CD4-positive, alpha-beta T cell treated with Interleukin-12 subunit alpha and Interleukin-12 subunit beta, for 1 hour (primary cell): ENCODE results near the gene DNAH9.
"Not testable (repeated sequence)": the region's sequence is repeated elsewhere in the genome, so short reads cannot be mapped to it uniquely, and the experiment has no call there.

Source experiments
- DNase-seq: peaks from one replicate; pipeline ENCODE4 v3.0.0-alpha.2; 2020

DNAH9 gene

DNA sequence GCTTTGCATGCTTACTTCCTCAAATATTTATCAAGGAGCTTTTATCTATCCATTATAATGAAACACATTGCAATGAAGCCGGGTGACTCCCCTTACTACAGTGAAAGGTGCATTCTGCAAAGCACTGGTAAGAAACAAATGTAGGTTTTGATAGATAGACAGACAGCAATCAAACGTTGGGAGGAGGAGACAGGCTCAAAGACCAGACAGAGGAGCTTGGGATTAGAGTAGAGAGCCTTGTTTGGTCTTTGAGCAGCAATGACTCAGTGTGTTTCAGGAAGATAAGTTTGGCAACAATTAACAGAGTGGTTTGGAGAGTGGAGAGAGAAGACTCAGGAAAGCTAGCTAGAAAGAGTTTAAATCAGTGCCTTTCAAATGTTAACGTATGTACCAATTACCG lies 330.2 kb downstream of the DNAH9 start:
- no peak for DNase-seq

DNA sequence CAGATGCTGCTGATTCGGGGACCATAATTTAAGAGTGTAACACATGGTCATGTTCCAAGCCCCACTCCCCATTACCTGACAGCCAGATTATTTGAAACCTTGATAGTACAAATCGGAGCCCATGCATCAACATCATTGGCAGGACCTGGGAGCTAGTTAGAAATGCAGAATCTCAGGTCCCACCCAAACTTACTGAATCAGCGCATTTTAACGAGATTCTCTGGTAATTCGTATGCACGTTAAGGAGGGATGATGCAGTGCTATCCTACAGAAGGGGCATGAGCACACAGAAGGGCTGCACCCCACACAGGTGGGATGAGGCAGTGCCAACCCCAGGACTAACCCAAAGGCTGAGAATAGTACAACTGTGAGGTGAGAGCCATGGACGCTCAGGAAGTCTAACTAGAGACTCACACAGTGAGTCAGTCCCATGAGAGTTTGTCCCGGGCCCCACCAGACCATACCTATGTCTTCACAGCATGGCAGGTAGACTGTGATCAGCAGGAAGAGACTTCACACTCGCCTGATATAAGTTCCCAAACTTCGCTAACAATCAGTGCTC lies 334.1 kb downstream of the DNAH9 start:
- DNase-seq = no peak

DNA sequence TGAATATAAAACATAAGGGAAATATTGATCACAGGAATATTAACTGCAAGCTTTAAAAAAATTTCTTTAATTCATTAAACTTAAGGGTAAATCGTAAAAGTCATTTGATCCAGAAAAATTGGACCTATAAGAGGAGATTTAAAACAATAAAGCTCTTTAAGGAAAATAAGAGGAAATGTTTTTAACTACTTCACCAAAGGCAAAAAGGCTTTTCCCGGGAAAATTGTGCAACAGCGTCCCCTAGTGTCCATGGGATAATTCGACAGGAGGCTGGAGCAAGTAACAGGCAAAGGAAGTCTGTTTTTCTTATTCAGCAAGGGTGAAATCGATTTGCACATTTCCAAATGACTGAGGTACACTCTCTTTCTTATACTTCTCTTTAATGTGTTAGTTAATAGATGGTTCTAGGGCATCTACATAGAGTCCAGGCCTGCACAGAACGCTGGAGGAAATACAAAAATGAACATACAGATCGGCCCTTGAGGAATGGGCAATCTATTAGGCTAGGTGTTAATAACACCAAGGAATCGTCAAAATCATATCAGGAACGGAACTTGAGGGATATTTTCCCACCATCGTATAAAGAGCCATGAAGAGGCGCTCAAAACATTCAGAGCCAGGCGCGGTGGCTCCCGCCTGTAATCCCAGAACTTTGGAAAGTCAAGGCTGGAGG lies 337.6 kb downstream of the DNAH9 start:
- DNase-seq = no peak

DNA sequence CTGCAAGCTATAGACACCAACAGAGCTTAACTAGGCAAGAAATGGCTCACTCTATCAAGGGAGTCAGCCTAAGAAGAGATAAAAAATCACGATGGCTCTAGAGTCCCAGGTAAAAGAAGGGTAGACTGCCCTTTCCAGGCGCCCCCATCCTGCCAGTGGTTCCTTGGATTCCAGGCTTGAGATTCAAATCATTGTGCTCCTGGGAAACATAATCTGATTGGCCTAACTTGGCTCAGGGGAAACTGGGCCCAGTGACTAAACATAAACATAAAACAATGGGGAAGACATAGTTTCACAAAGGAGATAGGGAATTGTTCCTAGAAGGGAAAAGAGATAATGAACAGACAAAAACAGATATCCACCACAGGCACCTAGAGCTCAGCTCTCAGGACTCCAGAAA lies 342.6 kb downstream of the DNAH9 start:
- no peak for DNase-seq

DNA sequence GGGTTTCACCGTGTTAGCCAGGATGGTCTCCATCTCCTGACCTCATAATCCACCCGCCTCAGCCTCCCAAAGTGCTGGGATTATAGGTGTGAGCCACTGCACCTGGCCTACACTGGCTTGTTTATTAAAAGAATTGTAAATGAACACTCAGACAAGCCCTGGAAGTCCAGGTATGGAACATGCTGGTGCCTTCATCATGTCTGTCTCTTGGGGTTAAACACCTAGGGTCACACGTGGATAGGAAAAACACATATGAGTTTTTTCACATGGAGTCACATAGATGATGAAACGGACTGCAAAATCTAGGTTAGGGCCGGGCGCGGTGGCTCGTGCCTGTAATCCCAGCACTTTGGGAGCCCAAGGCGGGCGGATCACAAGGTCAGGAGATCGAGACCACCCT lies 344.8 kb downstream of the DNAH9 start:
- not testable (repeated sequence) for DNase-seq

DNA sequence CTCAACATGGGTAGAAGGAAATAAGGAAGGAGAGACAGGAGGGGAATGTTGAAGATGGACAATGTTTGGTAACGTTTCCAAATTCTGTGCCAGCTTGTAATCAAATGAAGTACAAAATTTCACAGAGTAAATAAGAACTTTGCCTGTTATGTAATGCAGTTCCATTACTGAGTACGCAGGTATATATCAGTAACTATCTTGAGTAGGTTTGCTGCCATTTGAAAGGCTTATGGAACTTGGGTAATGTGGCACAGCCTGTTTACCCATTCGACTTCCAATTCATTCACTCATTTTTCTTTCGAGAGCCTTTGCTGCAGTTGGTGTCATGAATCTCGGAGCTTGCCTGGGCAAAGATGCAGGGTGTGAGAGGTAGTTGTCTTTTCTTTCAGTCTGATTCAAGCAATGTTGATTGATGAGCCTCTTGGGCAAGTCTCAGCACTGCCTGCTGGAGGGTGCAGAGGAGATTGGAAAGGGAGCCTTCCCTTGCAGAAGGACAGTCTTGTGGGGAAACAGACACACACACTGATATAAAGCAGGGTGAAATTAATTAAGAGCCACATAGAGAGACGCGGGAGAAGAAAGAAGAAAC lies 345.6 kb downstream of the DNAH9 start:
- DNase-seq = no peak

DNA sequence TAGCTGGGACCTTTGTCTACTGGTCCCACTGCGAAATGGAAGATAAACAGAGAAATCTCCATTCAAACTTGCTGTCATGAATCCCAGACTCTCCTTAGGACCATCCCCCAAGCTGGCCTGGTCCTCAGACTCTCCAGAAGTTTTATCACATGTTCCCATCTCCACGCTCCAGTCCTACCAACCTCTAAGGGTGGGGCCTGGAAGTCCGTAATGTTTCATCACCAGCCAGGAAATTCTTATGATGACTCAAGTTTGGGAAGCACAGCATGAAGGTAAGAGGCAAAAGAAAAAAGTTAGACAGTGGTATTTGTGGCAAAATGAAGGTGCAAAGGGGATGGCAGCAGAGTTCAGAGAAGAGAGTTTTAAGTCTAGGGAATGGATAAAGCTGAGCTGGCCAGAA lies 346.3 kb downstream of the DNAH9 start:
- no peak for DNase-seq

DNA sequence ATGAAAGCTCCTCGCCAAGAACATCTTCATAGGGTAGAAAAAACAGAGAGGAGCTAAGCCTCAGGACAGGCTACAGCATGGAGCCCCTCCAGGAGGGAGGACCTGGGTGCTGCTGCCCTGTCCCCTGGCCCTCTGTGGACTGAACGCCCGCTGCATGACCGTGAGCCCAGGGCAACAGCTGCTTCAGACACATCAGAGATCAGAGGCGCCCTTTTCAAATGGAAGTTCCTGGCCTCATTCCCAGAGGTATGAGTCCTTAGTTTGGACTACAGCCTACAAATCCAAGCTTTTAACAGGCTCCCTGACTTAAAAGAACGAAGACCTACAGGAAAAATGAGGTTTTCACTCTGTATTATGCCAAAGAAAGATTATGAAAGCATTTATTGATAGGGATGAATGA lies 350.5 kb downstream of the DNAH9 start:
- DNase-seq = no peak

DNA sequence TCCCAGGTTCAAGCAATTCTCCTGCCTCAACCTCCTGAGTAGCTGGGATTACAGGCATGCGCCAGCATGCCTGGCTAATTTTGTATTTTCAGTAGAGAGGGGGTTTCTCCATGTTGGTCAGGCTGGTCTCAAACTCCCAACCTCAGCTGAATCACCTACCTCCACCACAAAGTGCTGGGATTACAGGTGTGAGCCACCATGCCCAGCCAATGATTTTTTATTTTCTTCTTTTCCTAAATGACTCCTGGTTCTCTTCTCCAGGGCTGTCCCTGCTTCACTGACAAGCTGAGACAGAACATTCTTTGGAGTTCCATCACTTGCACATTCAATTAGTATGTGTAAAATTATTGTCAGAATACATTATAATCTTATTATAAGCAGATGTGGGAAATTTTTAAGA lies 351.3 kb downstream of the DNAH9 start:
- not testable (repeated sequence) for DNase-seq

DNA sequence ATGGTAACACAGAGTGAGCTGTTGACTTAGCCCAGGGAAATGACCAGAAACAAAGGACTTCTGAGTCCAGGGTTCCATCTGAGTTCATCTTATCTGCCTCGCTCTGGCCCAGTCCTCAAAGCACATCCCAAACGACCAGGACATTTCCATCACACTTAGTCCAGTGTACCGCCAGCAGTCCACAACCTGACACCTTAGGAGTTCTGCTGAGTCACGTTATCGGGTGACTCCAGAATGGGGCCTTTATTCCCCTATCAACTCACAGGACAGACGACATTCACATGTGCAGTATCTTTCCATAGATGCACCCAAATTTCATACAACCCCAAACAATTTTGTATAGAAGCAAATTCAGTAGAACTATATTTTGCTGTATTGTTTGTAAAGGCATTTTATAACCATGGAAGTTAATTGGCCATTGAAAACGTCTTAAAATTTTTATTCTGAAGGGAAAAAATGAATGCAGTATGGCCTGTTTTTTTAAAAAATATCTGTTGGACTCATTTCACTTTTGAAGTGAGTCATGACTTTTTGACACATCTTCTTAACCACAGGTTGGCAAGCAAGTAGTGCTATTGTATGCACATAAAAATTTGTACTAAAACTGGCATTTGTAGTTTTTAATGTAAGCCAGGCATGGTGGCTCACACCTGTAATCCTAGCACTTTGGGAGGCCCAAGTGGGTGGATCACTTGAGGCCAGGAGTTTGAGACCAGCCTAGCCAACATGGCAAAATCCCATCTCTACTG lies 352.7 kb downstream of the DNAH9 start:
- no peak for DNase-seq

DNA sequence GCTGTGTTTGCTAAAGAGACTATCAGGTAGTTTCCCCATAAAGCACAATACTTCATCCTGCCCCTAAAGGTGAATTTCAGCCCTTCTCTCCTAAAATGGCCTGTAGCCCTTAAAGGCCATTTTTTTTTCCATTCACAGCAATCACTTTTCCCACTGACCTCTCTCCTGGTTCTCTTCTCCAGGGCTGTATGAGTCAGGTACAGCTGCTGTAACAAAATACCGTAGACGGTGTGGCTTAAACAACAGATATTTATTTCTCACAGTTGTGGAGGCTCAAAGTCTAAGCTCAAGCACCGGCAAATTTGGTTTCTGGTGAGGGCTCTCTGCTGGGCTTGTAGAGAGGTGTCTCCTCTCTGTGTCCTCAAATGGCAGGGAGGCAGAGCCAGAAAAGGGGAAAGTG lies 354.3 kb downstream of the DNAH9 start:
- DNase-seq = no peak

DNA sequence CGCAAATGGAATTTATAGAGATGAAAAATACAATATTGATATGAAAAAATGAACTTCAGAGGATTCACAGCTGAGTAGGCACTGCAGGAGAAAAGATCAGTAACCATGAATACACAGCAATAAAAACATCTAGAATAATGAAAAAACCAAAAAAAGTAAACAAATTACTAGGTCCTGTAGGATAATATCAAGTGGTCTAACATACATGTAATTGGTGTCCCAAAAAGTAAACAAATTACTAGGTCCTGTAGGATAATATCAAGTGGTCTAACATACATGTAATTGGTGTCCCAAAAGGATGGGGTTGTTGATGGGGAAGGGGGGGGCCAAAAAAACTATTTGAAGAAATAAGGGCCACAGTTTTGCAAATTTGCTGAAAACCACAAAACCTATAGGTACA lies 355.7 kb downstream of the DNAH9 start:
- DNase-seq = no peak

DNA sequence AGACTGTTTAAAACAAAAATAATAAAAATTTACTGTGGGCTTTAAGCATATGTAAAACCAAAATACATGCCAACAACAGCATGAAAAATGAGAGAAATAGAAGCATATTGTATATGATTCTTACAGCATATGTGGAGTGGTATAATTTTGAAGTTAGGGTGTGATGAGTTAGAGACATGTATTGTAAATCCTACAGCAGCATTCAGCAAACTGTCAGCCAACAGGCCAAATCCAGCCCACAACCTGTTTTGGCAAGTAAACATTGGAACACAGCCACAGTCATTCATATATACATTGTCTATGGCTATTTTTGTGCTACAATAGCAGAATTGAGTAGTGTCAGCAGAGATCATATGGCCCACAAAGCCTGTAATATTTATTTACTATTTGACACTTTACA lies 356.7 kb downstream of the DNAH9 start:
- no peak for DNase-seq

DNA sequence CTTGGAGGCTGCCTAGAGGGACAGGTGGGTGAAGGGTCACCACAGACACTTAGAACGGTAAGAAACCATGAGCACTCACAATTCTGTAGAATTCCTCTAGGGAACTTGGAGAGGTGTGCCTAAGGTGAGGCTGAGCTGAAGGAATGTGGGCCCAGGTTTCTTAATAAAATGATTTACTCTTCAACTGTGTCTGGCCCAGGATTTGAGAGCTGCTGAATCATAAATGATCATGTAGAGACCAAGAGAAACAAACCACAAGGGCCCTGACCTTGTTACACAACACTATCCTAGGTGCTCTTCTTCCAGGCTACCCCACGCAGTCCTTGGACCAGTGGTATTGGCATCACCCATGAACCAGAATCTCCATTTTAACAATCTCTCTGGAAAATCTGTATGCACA lies 371.3 kb downstream of the DNAH9 start:
- DNase-seq = no peak

DNA sequence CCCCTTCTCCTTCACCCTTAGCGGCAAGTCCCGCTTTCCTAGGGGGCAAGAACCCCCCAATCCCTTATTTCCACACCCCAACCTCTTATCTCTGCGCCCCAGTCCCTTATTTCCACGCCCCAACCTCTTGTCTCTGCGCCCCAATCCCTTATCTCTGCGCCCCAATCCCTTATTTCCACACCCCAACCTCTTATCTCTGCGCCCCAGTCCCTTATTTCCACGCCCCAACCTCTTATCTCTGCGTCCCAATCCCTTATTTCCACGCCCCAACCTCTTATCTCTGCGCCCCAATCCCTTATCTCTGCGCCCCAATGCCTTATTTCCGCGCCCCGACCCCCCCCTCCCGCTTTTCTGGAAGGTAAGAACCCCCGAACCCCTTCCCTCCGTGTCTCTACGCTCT lies 374.5 kb downstream of the DNAH9 start:
- not testable (repeated sequence) for DNase-seq

DNA sequence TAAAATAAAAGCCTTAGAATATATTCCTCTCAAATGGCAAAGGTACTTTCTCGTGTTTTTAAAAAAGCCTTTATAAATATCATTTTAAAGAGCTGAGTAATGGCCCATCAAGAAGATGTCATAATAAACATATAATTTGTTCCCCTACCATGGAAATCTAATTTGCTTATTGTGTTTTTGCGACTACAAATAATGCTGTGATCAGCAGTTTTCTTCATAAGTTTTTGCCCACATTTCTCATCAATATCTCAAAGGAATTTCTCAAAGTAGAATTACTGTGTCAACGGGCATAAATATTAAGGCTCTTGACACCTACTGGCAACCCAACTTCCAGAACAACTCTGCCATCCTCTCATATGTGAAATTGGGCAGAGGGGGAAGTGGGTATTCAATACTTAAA lies 381.5 kb downstream of the DNAH9 start:
- DNase-seq = no peak

DNA sequence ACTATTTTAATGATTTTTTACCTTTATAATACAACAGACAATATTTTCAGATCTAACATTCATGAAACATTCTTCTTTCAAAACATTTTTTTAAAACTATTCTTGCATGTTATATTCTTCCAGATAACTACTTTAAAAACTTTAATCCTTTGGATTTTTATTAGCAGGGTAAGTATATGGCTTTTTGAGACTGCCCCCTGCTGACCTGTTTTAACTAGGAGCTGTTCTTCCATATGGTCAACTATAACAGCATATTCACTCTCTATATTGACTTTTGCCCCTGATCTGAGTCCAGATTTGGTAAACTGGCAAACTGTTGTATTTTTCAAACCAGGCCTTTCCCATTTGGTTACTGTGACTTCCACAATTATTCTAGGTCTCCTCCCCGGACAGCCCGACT lies 382.5 kb downstream of the DNAH9 start:
- no peak for DNase-seq

DNA sequence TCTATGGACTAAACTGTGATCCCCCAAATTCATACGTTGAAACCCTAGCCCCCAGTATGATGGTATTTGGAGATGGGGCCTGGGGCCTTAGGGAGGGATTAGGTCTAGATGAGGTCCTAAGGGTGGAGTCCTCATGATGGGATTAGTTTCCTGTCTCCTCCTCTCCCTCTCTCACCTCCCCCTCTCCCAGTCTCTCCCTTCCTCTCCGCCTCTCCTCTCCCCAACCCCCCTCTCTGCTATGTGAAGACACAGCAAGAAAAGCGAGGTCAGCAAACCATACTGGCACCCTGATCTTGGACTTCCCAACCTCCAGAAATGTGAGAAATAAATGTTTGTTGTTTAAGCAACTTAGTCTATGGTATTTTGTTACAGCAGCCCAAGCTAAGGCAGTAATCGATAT lies 383.6 kb downstream of the DNAH9 start:
- DNase-seq = no peak

DNA sequence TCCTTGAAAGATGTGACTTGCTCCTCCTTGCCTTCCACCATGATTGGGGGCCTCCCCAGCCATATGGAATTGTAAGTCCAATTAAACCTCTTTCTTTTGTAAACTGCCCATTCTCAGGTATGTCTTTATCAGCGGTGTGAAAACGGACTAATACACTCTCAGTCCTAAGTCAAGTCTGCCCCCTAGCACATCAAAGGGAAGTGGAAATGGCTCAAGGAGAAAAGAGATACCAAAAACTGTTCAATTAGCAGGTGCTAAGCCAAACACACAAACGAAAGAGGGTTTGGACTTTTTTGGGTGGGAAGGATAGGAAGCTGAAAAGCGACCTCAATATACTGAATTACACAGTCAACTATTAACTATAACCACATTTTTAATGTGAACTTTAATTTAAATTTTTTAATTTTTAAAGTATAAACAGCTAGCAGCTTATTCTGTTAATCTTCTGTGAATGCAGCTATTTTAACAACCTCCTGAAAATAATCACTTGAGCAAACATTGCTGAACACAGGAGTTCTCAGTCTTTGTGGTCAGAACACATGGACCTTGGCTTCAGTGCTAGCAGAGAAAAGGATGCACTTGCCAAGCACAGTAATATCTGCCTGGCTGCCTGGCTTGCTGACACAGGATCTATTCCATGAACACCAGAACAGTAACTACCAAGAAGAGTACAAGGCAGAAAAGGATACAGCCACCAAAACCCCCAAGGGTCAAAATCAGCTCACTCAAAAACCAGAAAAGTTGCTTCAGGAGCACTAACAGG lies 388.1 kb downstream of the DNAH9 start:
- DNase-seq = no peak

DNA sequence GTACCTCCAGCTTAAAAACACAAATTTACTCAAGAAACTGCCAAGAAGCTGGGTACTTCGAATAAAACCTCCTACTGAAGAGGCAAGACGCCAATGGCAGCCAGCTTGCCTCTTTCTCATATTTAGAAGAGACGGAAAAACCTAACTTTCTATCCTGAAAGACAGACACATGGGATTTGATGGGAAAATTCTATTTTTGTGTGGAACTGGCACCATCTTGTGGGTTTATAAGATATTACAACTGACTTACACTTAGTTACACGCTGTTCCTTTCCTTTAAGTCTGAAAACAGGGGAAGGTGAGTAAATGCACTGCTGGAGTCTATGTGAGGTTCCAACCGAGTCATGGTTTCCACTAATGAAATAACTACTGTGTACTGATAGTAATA lies 388.7 kb downstream of the DNAH9 start:
- no peak for DNase-seq

DNA sequence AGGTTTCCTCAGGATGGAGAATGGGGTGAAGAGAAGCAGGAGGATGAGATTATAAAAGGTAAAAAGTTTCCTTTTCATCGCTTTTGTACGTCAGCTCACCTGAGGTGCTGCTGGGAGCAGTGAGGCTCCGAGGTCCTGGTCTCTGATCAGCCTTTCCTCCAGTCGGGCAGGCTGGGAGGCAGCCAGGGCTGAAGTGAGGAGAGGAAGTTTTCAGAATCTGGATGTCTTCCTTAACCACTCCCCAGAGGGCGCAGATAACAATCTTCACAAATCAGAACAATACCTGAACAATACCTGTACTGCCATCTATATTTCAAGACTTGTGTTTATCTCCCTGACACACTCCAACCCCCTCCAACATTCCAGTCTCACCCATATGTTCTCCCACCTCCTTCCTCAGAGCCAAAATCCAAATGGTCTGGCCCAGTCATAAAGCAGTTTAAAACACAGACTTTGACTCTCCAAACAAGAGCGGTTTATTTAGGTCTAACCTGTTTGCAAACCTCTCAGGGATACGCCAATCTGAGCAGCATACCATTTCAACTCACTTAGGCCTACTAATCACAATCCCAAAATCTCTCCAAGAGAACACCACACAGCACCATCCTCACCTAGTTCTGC lies 392.2 kb downstream of the DNAH9 start:
- no peak for DNase-seq

DNA sequence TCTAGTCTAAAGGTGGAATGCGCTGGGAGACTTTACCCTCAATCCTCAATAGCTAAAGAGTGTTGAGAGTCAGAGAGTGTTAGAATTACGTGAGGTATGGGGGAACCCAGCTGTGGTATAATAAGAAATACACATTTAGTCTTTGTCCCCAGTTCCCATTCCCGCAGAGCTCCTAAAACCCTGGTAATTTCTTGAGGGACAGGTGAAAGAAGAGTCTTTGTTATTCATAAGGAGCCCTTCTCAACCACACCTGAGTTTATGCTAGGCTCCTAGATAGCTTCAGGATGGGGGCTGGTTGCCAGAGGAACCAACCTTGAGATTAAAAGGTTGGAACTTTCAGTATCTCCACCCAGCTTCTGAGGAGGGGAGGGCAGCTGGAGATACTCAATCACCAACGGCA lies 393.2 kb downstream of the DNAH9 start:
- DNase-seq = no peak

DNA sequence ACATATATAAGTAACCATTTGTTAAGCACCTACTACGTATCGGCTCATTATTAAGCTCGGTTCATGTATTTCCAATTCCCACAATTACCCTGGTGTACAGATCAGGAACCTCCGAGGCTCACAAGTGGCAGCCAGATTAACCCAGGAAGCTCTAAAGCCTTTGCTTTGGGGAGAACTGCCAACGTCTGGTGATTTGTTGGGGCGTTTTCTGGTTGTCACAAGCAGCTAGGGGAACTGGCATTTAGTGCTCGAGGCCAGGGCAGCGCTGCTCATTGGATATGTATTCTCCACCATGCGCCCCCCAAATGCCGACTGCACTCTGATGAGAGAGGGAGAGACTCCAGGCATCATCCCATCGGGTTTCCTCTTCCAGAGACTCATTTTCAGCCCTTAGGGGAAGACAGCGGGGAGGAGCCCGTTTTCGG lies 398.5 kb downstream of the DNAH9 start:
- peak; percentile 44 for DNase-seq
